ENCODE measurements around the gene NFIB. TPM values are rescaled to one million over a fixed set of nuclear protein-coding genes. Genes with fewer than 3 reads are reported as not detected.

Gene NFIB
- total RNA-seq, 1 experiment from 2014 or later: 18.6 TPM

DNA sequence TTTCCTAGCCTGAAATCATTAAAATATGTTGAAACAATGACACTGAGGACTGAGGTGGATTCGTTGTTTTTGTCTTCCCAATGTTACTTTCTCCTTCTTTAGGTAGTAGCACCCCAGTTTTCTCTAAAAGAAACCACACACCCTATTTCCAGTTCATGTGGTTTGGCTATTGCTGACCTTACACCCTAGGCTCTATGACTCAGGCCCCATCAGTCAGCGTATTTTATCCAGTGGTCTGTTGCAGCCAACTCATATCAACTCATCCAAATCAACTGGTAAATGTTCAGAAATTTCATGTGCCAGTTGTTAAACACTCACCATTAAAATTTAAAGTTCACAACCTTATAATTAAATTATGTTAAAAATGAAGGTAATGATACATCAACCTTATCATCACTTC lies 44.6 kb upstream of the NFIB start:
- ChIA-PET CTCF (no interaction called here), POLR2A (ENCODE audit: unreplicated experiment) (no interaction called here)
- TF ChIP-seq EZH2phosphoT487 (IDR thresholded peaks at IDR 0.05; ENCODE audit: borderline replicate concordance, low read length): no peak
- TF ChIP-seq EZH2 (IDR thresholded peaks at IDR 0.05; ENCODE audit: low read length, unreplicated experiment): no peak
- TF ChIP-seq, protein P1, sequence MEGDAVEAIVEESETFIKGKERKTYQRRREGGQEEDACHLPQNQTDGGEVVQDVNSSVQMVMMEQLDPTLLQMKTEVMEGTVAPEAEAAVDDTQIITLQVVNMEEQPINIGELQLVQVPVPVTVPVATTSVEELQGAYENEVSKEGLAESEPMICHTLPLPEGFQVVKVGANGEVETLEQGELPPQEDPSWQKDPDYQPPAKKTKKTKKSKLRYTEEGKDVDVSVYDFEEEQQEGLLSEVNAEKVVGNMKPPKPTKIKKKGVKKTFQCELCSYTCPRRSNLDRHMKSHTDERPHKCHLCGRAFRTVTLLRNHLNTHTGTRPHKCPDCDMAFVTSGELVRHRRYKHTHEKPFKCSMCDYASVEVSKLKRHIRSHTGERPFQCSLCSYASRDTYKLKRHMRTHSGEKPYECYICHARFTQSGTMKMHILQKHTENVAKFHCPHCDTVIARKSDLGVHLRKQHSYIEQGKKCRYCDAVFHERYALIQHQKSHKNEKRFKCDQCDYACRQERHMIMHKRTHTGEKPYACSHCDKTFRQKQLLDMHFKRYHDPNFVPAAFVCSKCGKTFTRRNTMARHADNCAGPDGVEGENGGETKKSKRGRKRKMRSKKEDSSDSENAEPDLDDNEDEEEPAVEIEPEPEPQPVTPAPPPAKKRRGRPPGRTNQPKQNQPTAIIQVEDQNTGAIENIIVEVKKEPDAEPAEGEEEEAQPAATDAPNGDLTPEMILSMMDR (conservative IDR thresholded peaks at IDR 0.05; ENCODE audit: low read depth, low read length): no peak
- H3F3A ChIP-seq (ENCODE audit: low read length, unreplicated experiment): no peaks in the 10 kb centered on the region
- no peaks in the 10 kb centered on the region for H3K9me2 ChIP-seq (replicated peaks; ENCODE audit: low read length)
- BruUV-seq (replicated peaks): no TSS peak
- H4K20me1 ChIP-seq (ENCODE audit: low read length): no peaks in the 10 kb centered on the region
- ATAC-seq (no peak; the same call in 1 of the 2 replicates), DNase-seq (peak; percentile 28)
- no peak overlapping the region for H3K4me2 ChIP-seq (ENCODE audit: low read length)
- H3K27me3 ChIP-seq (ENCODE audit: low read length): no peaks in the 10 kb centered on the region
- no peak overlapping the region for H3K4me3 ChIP-seq (ENCODE audit: low read length)
- H3K79me2 ChIP-seq (ENCODE audit: low read length): no peaks in the 10 kb centered on the region
- intact Hi-C loops (cut with micrococcal nuclease): no loop called here
- no peak overlapping the region for H2AFZ ChIP-seq (ENCODE audit: low read length)
- H3K4me1 ChIP-seq (ENCODE audit: insufficient read depth, low read length): 0 out of 2 replicates have a peak, but pooled peaks cover 9% of the 10 kb centered on the region
- H3K9ac ChIP-seq (ENCODE audit: low read length): no peak overlapping the region
- H3K27ac ChIP-seq (ENCODE audit: low read length): no peak overlapping the region
- H3K9me3 ChIP-seq (ENCODE audit: low read length): no peaks in the 10 kb centered on the region
- H3K36me3 ChIP-seq (ENCODE audit: low read depth, low read length): no peaks in the 10 kb centered on the region

DNA sequence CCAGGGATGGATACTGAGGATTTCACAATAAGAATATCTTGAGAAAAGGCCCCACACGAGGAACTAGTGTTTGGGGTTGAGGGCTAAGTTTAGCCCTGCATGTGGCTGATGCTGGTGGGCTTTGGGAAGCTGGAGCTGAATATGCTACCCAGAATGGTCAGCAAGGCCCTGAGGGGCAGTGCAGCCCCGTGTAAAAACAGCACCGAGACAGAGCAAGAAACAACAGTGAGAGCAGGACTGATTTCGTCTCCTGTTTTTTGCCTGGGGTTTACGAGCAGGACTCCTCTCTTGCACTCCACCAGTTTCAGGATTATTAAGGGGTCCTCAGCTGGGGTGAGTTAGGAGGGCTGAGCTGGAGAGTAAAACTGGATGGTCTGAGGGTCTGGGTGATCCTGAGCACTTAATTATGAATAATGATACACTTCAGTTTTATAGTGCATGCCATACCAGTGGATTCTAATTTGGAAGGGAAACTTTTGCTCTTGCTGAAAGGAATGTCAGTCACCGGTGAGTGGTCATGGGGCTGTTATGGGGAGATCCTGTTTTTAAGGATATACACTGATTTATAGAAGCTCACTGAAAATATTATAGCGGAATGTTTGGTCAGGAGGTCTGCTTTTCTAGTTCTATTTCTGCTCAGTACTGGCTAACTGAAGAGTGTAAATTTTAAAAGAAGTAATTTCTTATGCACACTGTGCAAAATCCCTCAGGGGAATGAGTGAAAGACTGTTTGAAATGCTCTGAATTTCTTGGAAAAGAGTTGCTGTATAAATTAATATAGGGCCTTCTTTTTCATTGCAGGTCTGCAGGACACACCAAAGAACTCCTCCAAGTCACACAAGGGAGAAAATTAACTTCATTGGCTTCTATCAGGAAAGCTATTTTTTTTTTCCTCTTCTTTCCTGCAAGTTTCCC lies 42.7 kb upstream of the NFIB start:
- TF ChIP-seq, protein P1 (conservative IDR thresholded peaks at IDR 0.05; ENCODE audit: low read depth, low read length): no peak
- TF ChIP-seq EZH2phosphoT487 (IDR thresholded peaks at IDR 0.05; ENCODE audit: borderline replicate concordance, low read length) (no peak), EZH2 (IDR thresholded peaks at IDR 0.05; ENCODE audit: low read length, unreplicated experiment) (no peak)
- Histone ChIP-seq H3K4me3 (ENCODE audit: low read length) (no peak overlapping the region), H3K4me1 (ENCODE audit: insufficient read depth, low read length) (0 out of 2 replicates have a peak, but pooled peaks cover 9% of the 10 kb centered on the region), H3K36me3 (ENCODE audit: low read depth, low read length) (no peaks in the 10 kb centered on the region), H3K27me3 (ENCODE audit: low read length) (no peaks in the 10 kb centered on the region), H3K27ac (ENCODE audit: low read length) (no peak overlapping the region), H2AFZ (ENCODE audit: low read length) (no peak overlapping the region), H3K9ac (ENCODE audit: low read length) (no peak overlapping the region), H3F3A (ENCODE audit: low read length, unreplicated experiment) (no peaks in the 10 kb centered on the region), H3K9me3 (ENCODE audit: low read length) (no peaks in the 10 kb centered on the region), H3K79me2 (ENCODE audit: low read length) (no peaks in the 10 kb centered on the region), H3K4me2 (ENCODE audit: low read length) (no peak overlapping the region), H4K20me1 (ENCODE audit: low read length) (no peaks in the 10 kb centered on the region), H3K9me2 (replicated peaks; ENCODE audit: low read length) (no peaks in the 10 kb centered on the region)
- DNase-seq: no peak
- ATAC-seq: no peak
- intact Hi-C loops (cut with micrococcal nuclease): no loop called here
- ChIA-PET CTCF (no interaction called here), POLR2A (ENCODE audit: unreplicated experiment) (no interaction called here)
- no TSS peak for BruUV-seq (replicated peaks)

DNA sequence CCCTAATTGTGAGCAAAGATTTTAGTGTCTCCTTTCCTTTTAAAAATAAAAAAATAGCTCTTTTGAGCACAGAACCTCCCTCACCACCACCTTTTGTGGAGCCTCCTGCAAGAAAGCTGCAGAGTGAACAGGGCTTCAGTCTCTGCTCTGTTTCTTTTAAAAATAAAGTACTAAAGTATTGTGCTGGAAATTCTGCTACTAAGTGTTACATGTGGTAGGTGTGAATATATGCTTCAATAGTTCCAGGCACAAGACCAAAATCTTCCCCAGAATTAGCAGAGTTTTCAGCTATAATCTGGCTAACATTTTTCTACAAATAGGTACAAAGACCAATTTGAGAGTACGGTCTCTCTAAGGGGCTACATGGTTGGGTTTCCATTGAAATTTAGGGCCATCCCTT lies 40.3 kb upstream of the NFIB start:
- no peaks in the 10 kb centered on the region for H3K9me2 ChIP-seq (replicated peaks; ENCODE audit: low read length)
- no peak overlapping the region for H3K9ac ChIP-seq (ENCODE audit: low read length)
- H3K79me2 ChIP-seq (ENCODE audit: low read length): no peaks in the 10 kb centered on the region
- ATAC-seq (no peak), DNase-seq (no peak)
- H3K4me3 ChIP-seq (ENCODE audit: low read length): no peak overlapping the region
- POLR2A ChIA-PET (ENCODE audit: unreplicated experiment): interaction anchor here (0.5 to 0.7 kb wide), 2 partner anchors 72 to 1491 kb away, joined by 9 to 22 read pairs; no protein-coding TSS in a partner anchor
- intact Hi-C loops (cut with micrococcal nuclease): loop anchor here (5.0 kb wide), 2 partner anchors 48 to 907 kb away; no protein-coding TSS in a partner anchor
- no peaks in the 10 kb centered on the region for H3K27me3 ChIP-seq (ENCODE audit: low read length)
- no peaks in the 10 kb centered on the region for H3K36me3 ChIP-seq (ENCODE audit: low read depth, low read length)
- no peaks in the 10 kb centered on the region for H3F3A ChIP-seq (ENCODE audit: low read length, unreplicated experiment)
- H3K4me2 ChIP-seq (ENCODE audit: low read length): 0 out of 2 replicates have a peak overlapping the region, but pooled peaks have one; percentile 80
- H3K27ac ChIP-seq (ENCODE audit: low read length): no peak overlapping the region
- H3K4me1 ChIP-seq (ENCODE audit: insufficient read depth, low read length): 0 out of 2 replicates have a peak, but pooled peaks cover 4% of the 10 kb centered on the region
- H4K20me1 ChIP-seq (ENCODE audit: low read length): no peaks in the 10 kb centered on the region
- CTCF ChIA-PET: interaction anchor here (0.6 to 1.2 kb wide), 5 partner anchors 28 to 512 kb away, joined by 3 to 17 read pairs (median 4); no protein-coding TSS in a partner anchor
- no peak overlapping the region for H2AFZ ChIP-seq (ENCODE audit: low read length)
- no peak for TF ChIP-seq EZH2phosphoT487 (IDR thresholded peaks at IDR 0.05; ENCODE audit: borderline replicate concordance, low read length)
- no peaks in the 10 kb centered on the region for H3K9me3 ChIP-seq (ENCODE audit: low read length)
- no TSS peak for BruUV-seq (replicated peaks)

Data from PC-3 (cell line).